Kidney epithelial cell (primary cell): ENCODE measurements around the gene AIM2. TPM values are rescaled to one million over a fixed set of nuclear protein-coding genes. Genes with fewer than 3 reads are reported as not detected.

Source experiments
- DNase-seq: peaks from one replicate; pipeline ENCODE4 v3.0.0-alpha.2; 2010; ENCODE audit warnings: low read depth
- H3K27me3 ChIP-seq: 2 replicates; pipeline ENCODE4 v1.6.0; 2011; ENCODE audit warnings: low read length; ENCODE audit not compliant: control insufficient read depth, insufficient read depth
- H3K36me3 ChIP-seq: 2 replicates; pipeline ENCODE4 v1.5.1; 2011; ENCODE audit warnings: low read length; ENCODE audit not compliant: control insufficient read depth, insufficient read depth
- H3K4me3 ChIP-seq: 2 replicates; pipeline ENCODE4 v1.5.1; 2011; ENCODE audit warnings: low read depth, mild to moderate bottlenecking, control low read depth, low read length
- total RNA-seq: library from RNA; depleted of rRNA; stranded (reverse); fragments of >200 nt; gene quantifications from 2 replicates; pipeline ENCODE4 v1.2.3, GENCODE V29; 2015
- TF ChIP-seq, protein P1 (sequence below): IDR thresholded peaks from 2 replicates; pipeline ENCODE4 v1.5.1; 2011; ENCODE audit warnings: mild to moderate bottlenecking, moderate library complexity, low read length, control low read depth, inconsistent platforms; ENCODE audit not compliant: insufficient read depth, poor library complexity, severe bottlenecking

The AIM2 gene
- not detected in 2 replicates for total RNA-seq

GRCh38 chr1:159076438-159077119 lies at the start of gene AIM2:
AIM2 (minus strand) TSS chr1:159076766; CDS start chr1:159073499, 3,267 bp downstream.
- Histone ChIP-seq H3K36me3 (no peaks in the 10 kb centered on the region), H3K27me3 (no peaks in the 10 kb centered on the region), H3K4me3 (no peak within 1 kb of the TSS)
- DNase-seq, result no peak
- TF ChIP-seq, protein P1, sequence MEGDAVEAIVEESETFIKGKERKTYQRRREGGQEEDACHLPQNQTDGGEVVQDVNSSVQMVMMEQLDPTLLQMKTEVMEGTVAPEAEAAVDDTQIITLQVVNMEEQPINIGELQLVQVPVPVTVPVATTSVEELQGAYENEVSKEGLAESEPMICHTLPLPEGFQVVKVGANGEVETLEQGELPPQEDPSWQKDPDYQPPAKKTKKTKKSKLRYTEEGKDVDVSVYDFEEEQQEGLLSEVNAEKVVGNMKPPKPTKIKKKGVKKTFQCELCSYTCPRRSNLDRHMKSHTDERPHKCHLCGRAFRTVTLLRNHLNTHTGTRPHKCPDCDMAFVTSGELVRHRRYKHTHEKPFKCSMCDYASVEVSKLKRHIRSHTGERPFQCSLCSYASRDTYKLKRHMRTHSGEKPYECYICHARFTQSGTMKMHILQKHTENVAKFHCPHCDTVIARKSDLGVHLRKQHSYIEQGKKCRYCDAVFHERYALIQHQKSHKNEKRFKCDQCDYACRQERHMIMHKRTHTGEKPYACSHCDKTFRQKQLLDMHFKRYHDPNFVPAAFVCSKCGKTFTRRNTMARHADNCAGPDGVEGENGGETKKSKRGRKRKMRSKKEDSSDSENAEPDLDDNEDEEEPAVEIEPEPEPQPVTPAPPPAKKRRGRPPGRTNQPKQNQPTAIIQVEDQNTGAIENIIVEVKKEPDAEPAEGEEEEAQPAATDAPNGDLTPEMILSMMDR, result no peak

DNA sequence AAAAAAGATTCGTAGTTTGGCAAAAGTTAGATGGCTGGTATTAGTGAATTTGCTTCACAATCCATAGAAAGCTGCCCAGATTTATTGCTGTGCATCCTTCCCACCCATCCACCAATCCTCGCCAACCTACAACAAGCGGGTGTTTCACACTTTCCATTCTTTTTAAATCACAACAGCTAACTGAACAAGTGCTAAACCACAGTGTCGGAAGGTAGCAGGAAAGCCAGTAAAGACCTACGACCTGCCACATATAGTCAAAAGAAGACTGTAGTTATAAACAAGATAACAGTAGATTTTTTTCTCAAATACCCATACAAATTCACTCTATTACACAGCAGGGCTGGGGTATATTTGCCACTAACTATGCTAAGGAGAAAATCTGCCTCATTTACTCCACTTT lies 47.0 kb upstream of the AIM2 start:
- TF ChIP-seq, protein P1, result no peak
- Histone ChIP-seq H3K36me3 (no peaks in the 10 kb centered on the region), H3K4me3 (no peak overlapping the region), H3K27me3 (no peaks in the 10 kb centered on the region)
- DNase-seq, result no peak

GRCh38 chr1:159122005-159122621 lies 45.5 kb upstream of the AIM2 start:
- TF ChIP-seq, protein P1, result no peak
- DNase-seq, result no peak
- Histone ChIP-seq H3K27me3 (no peaks in the 10 kb centered on the region), H3K4me3 (no peak overlapping the region), H3K36me3 (no peaks in the 10 kb centered on the region)

DNA sequence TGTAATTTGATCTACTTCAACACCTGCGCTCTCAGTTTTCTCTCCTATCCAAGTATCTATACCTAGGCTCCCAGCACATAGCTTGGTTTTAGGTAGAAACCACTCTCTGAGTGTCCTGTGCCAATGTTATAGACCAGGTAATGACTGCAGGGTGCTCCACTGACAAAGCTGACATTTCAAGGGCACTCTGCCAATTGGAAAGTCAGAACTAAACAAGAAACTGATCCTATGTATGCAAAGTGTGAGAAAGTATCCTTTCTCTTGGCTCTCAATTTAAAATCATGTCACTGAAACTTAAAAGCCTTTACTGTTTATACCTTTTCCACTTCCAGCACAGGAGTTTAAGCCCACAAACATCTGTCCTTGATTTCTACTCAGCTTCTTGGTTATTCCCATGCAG lies 45.0 kb upstream of the AIM2 start:
- no peaks in the 10 kb centered on the region for H3K27me3 ChIP-seq
- no peak for DNase-seq
- no peaks in the 10 kb centered on the region for H3K36me3 ChIP-seq
- TF ChIP-seq, protein P1, result no peak
- no peak overlapping the region for H3K4me3 ChIP-seq

DNA sequence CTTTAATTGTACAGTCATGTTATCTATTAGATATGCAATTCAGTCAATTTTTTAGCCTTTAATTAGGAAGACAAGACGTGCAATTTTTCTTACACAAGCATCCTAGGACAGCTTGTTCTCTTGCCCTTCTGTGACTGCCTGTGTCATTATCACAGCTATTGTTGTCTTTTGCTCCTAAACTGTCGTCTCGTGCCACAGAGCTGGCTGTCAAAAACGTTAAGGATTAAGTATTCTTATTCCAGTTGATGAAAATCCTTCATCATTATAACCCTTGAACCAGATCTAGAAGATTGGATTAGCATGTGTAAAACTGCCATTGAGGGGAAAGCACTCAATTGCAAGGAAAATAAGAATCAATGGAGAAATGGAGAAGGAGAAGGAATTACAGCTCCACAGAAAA lies 43.8 kb upstream of the AIM2 start:
- Histone ChIP-seq H3K36me3 (no peaks in the 10 kb centered on the region), H3K4me3 (no peak overlapping the region), H3K27me3 (no peaks in the 10 kb centered on the region)
- TF ChIP-seq, protein P1, result no peak
- DNase-seq, result no peak
